ENCODE measurements around the gene PDK2.

- TF ChIP-seq ETS1 (IDR thresholded peaks at IDR 0.05) = no peak
- TF ChIP-seq CTCF (conservative IDR thresholded peaks at IDR 0.05; ENCODE audit: low read depth in 2 of 2) = no peak
- no peak for TF ChIP-seq POLR2AphosphoS5 (IDR thresholded peaks at IDR 0.05; ENCODE audit: low read depth)
- TF ChIP-seq EZH2phosphoT487 (IDR thresholded peaks at IDR 0.05; ENCODE audit: unreplicated experiment) = no peak
- no peak for TF ChIP-seq EZH2 (IDR thresholded peaks at IDR 0.05; ENCODE audit: low read depth, unreplicated experiment)
- no peak for TF ChIP-seq REST (IDR thresholded peaks at IDR 0.05; ENCODE audit: unreplicated experiment)
- no peak for TF ChIP-seq JUNB (IDR thresholded peaks at IDR 0.05; ENCODE audit: unreplicated experiment)
Measured at GRCh38 chr17:50097455-50097854, 2.3 kb downstream of the PDK2 start.
